Measurements from ENCODE around the gene LPP.

DNA sequence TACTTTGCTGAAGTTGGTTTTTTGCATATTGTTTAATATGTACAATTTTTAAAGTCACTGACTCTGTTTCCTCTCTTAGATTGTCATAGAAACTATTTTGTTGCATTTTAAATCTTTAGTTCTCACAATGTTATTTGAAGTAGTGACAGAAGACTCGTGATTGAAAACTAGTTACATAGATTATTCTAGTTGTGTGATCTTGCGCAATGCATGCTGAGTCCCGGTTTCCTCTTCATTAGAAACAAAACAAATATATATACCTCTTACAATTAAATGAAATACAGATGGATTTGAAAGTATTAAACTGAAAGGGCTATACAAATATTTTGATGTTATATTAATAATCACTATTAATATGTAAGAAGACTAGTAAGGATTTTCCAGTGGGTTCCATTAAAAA, 333.0 kb downstream of the LPP start:
- TF ChIP-seq CTCF (IDR thresholded peaks at IDR 0.05; ENCODE audit: insufficient read depth, low read depth, low read length) (no peak), EZH2 (IDR thresholded peaks at IDR 0.05; ENCODE audit: insufficient read depth, low read length) (no peak)
